PC-3 (cell line): Measurements from ENCODE around the gene CERS2.

ENCODE experiments used
- CTCF ChIP-seq: fragments of 300-600 bp; sonication (generic); conservative IDR thresholded peaks from 2 replicates; pipeline ENCODE4 v1.5.1; 2017; ENCODE audit warnings: antibody characterized with exemption, low read depth, mild to moderate bottlenecking, low read length
- EZH2 ChIP-seq: fragments of 300-600 bp; sonication (generic); IDR thresholded peaks from one replicate; pipeline ENCODE4 v1.6.1; 2017; ENCODE audit warnings: antibody characterized with exemption, mild to moderate bottlenecking, low read length; ENCODE audit not compliant: unreplicated experiment
- EZH2phosphoT487 ChIP-seq: fragments of 300-600 bp; sonication (generic); IDR thresholded peaks from 2 replicates; pipeline ENCODE4 v1.6.1; 2018; ENCODE audit warnings: mild to moderate bottlenecking, antibody characterized with exemption, low read length, borderline replicate concordance

- TF ChIP-seq EZH2 (no peak), CTCF (no peak), EZH2phosphoT487 (no peak)
Measured at GRCh38 chr1:150968491-150968890, 6.1 kb downstream of the CERS2 start.
